Left ventricle myocardium inferior (tissue), 1 donor: Measurements from ENCODE around the gene PRCD. TPM values are rescaled to one million over a fixed set of nuclear protein-coding genes. Genes with fewer than 3 reads are reported as not detected.

ENCODE experiments used
- DNase-seq: peaks from one replicate; pipeline ENCODE4 v3.0.0-alpha.2; 2020
- H3K27ac ChIP-seq: fragments of 200-600 bp; replicated peaks from 2 replicates; pipeline ENCODE4 v1.8.0; 2021
- H3K27me3 ChIP-seq: fragments of 200-600 bp; 2 replicates; pipeline ENCODE4 v1.8.0; 2021; ENCODE audit warnings: low read depth
- H3K36me3 ChIP-seq: fragments of 200-600 bp; 2 replicates; pipeline ENCODE4 v1.8.0; 2021
- H3K4me1 ChIP-seq: fragments of 200-600 bp; 2 replicates; pipeline ENCODE4 v1.8.0; 2021
- H3K4me3 ChIP-seq: fragments of 200-600 bp; 2 replicates; pipeline ENCODE4 v1.8.0; 2021; ENCODE audit warnings: mild to moderate bottlenecking, moderate library complexity
- H3K9me3 ChIP-seq: fragments of 200-600 bp; replicated peaks from 2 replicates; pipeline ENCODE4 v1.8.0; 2021
- CTCF ChIP-seq: fragments of 200-600 bp; IDR thresholded peaks from 2 replicates; pipeline ENCODE4 v1.8.0; 2021; ENCODE audit warnings: antibody characterized with exemption, mild to moderate bottlenecking, borderline replicate concordance
- intact Hi-C: fragments of 100-400 bp; cut with micrococcal nuclease; formaldehyde crosslinking; loops from one replicate; pipeline ENCODE4 v1.11.0; 2022
- total RNA-seq: library from RNA; stranded (reverse); fragmentation: NEBNext Ultra II Directional; extraction: Animal tissue kit (Norgen Biotek cat#: 25700); gene quantifications from one replicate; pipeline ENCODE4 v1.2.1, GENCODE V29; 2021
- donor health status: DM: no; HTN: yes; CAD: no; lungs with severe emphysema.

The PRCD gene
- total RNA-seq, 1 donor from 2014 or later = 3.9 TPM

GRCh38 chr17:76501018-76501826 is 38.6 kb upstream of the PRCD start, which contains the start of gene RHBDF2:
Gene RHBDF2, minus strand, starts transcription at chr17:76501423. Its CDS starts 19,899 bp downstream, at chr17:76481524.
- H3K36me3 ChIP-seq = no peaks in the 10 kb centered on the region
- H3K27me3 ChIP-seq = no peaks in the 10 kb centered on the region
- peaks cover 61% of the 10 kb centered on the region for H3K4me1 ChIP-seq
- no peaks in the 10 kb centered on the region for H3K9me3 ChIP-seq
- DNase-seq = peak; percentile 92
- peak within 1 kb of the TSS; percentile 76 for H3K4me3 ChIP-seq
- peak within 1 kb of the TSS; percentile 97 for H3K27ac ChIP-seq
- intact Hi-C loops = no loop called here
- no peak for TF ChIP-seq CTCF

- Histone ChIP-seq H3K9me3 (no peaks in the 10 kb centered on the region), H3K4me3 (peak overlapping the region; percentile 76), H3K36me3 (no peaks in the 10 kb centered on the region), H3K4me1 (peaks cover 60% of the 10 kb centered on the region), H3K27ac (peak overlapping the region; percentile 97), H3K27me3 (peaks cover 3% of the 10 kb centered on the region)
- intact Hi-C loops = no loop called here
- no peak for TF ChIP-seq CTCF
- DNase-seq = no peak
These were observed 38.0 kb upstream of the PRCD start for GRCh38 chr17:76501827-76502307.

DNA sequence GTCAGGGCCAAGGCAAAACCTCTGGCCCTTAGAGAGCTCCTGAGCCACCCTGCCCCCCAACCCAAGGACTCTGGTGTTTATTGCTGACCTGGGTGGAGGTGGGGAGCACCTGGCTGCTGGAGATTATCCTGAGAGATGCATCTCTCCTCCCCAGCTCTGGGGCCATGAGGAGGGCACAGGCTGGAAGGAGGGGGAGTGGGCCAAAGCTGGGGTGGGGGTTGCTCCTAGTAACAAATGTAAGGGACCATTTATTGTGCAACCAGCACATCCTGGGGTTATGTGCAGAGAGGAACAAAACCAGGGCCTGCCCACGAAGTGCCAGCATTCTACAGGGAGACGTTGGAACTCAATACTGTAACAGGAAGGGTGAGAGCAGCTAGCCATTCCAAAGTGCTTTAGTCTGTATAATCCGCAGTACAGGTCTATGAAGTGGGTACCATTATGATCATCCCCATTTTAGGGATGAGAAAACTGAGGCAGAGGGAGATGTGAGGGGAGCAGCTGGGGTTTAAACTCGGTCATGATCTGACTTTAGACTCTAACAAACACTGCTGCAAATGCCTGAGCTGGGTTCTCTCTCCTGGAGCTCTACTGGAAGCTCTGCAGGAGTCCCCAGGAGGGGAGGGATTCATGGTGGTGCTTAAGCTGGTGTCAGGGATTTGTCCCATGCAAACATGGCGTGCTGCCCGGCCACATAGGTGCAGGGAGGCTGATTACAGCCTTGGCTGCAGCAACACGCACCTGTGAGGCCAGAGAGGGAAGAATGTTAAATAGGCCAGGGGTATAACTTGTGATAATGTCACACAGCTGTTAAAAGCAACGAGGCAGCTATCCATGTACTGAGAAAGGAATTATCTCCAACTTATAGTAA is 37.3 kb upstream of the PRCD start:
- DNase-seq = no peak
- no peaks in the 10 kb centered on the region for H3K9me3 ChIP-seq
- peaks cover 10% of the 10 kb centered on the region for H3K27me3 ChIP-seq
- no peak overlapping the region for H3K27ac ChIP-seq
- H3K36me3 ChIP-seq = no peaks in the 10 kb centered on the region
- H3K4me3 ChIP-seq = no peak overlapping the region
- intact Hi-C loops = no loop called here
- no peak for TF ChIP-seq CTCF
- H3K4me1 ChIP-seq = peaks cover 53% of the 10 kb centered on the region

DNA sequence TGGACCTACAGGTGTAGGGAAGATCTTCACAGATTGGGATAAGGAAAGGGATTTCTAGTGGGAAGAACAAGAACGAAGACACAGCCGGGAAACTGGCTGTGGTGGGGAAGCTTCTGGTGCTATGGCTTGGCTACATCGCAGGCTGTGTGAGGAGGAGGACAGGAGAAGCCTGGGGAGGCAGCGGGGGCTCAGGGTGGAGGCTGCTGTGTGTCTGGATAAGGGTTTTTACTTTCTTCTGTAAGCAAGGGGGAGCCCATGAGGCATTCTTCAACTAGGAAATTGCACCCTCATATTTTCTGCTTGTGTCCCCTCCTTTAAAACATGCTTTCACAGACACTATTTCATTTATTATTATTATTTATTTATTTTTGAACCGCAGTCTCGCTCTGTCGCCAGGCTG is 35.7 kb upstream of the PRCD start:
- H3K4me3 ChIP-seq = no peak overlapping the region
- no peaks in the 10 kb centered on the region for H3K36me3 ChIP-seq
- peaks cover 15% of the 10 kb centered on the region for H3K27me3 ChIP-seq
- no peak for DNase-seq
- H3K9me3 ChIP-seq = no peaks in the 10 kb centered on the region
- H3K27ac ChIP-seq = no peak overlapping the region
- no peak for TF ChIP-seq CTCF
- peaks cover 37% of the 10 kb centered on the region for H3K4me1 ChIP-seq
- intact Hi-C loops = no loop called here
